ENCODE measurements around the gene HSPA6.
"Not testable (repeated sequence)": the region's sequence is repeated elsewhere in the genome, so short reads cannot be mapped to it uniquely, and the experiment has no call there.

HSPA6 gene

GRCh38 chr1:161523817-161524741 lies at the start of gene HSPA6:
TSS of gene HSPA6 (plus strand) at chr1:161524540. CDS start at chr1:161524659, 119 bp downstream.
- H3K79me2 ChIP-seq (ENCODE audit: insufficient read depth, low read length); H3K4me1 ChIP-seq (ENCODE audit: insufficient read depth, low read length, severe bottlenecking); H2AFZ ChIP-seq (ENCODE audit: low read length); H3K9me2 ChIP-seq (ENCODE audit: low read depth, low read length); H3K27me3 ChIP-seq (ENCODE audit: insufficient read depth, low read length); H4K20me1 ChIP-seq (ENCODE audit: insufficient read depth, low read length); H3K36me3 ChIP-seq (ENCODE audit: insufficient read depth, low read length); H3K27ac ChIP-seq (ENCODE audit: low read depth, low read length, poor library complexity, severe bottlenecking); H3F3A ChIP-seq (ENCODE audit: insufficient read depth, low read length); H3K9me3 ChIP-seq (ENCODE audit: low read length): not testable (repeated sequence)
- H3K9ac ChIP-seq (ENCODE audit: low read length), result peak within 1 kb of the TSS; percentile 63
- peak within 1 kb of the TSS; percentile 70 for H3K4me3 ChIP-seq (ENCODE audit: low read depth, low read length, poor library complexity, severe bottlenecking)
- peak within 1 kb of the TSS; percentile 69 for H3K4me2 ChIP-seq (ENCODE audit: low read length)

- H3K79me2 ChIP-seq (ENCODE audit: insufficient read depth, low read length); H3K36me3 ChIP-seq (ENCODE audit: insufficient read depth, low read length); H3K27me3 ChIP-seq (ENCODE audit: insufficient read depth, low read length); H3K4me1 ChIP-seq (ENCODE audit: insufficient read depth, low read length, severe bottlenecking); H3K9me2 ChIP-seq (ENCODE audit: low read depth, low read length); H3K9me3 ChIP-seq (ENCODE audit: low read length); H3K9ac ChIP-seq (ENCODE audit: low read length); H2AFZ ChIP-seq (ENCODE audit: low read length); H3K4me3 ChIP-seq (ENCODE audit: low read depth, low read length, poor library complexity, severe bottlenecking); H3F3A ChIP-seq (ENCODE audit: insufficient read depth, low read length); H3K4me2 ChIP-seq (ENCODE audit: low read length); H4K20me1 ChIP-seq (ENCODE audit: insufficient read depth, low read length); H3K27ac ChIP-seq (ENCODE audit: low read depth, low read length, poor library complexity, severe bottlenecking): not testable (repeated sequence)
Measured at GRCh38 chr1:161477711-161478110, 46.6 kb upstream of the HSPA6 start.

GRCh38 chr1:161478985-161479384 lies 45.4 kb upstream of the HSPA6 start:
- Histone ChIP-seq H4K20me1 (ENCODE audit: insufficient read depth, low read length) (no peaks in the 10 kb centered on the region), H3K9ac (ENCODE audit: low read length) (no peak overlapping the region), H3F3A (ENCODE audit: insufficient read depth, low read length) (no peaks in the 10 kb centered on the region), H3K36me3 (ENCODE audit: insufficient read depth, low read length) (no peaks in the 10 kb centered on the region), H3K4me3 (ENCODE audit: low read depth, low read length, poor library complexity, severe bottlenecking) (no peak overlapping the region), H3K27me3 (ENCODE audit: insufficient read depth, low read length) (no peaks in the 10 kb centered on the region), H3K4me1 (ENCODE audit: insufficient read depth, low read length, severe bottlenecking) (no peaks in the 10 kb centered on the region), H3K79me2 (ENCODE audit: insufficient read depth, low read length) (no peaks in the 10 kb centered on the region), H2AFZ (ENCODE audit: low read length) (no peak overlapping the region), H3K4me2 (ENCODE audit: low read length) (no peak overlapping the region), H3K9me3 (ENCODE audit: low read length) (no peaks in the 10 kb centered on the region), H3K9me2 (ENCODE audit: low read depth, low read length) (no peaks in the 10 kb centered on the region), H3K27ac (ENCODE audit: low read depth, low read length, poor library complexity, severe bottlenecking) (no peak overlapping the region)
- no peak for TF ChIP-seq CTCF (IDR thresholded peaks at IDR 0.05; ENCODE audit: low read length)
- TF ChIP-seq EZH2 (IDR thresholded peaks at IDR 0.05; ENCODE audit: borderline replicate concordance, low read length), result no peak

GRCh38 chr1:161480381-161481035 lies 43.8 kb upstream of the HSPA6 start:
- H2AFZ ChIP-seq (ENCODE audit: low read length), result no peak overlapping the region
- H3K9ac ChIP-seq (ENCODE audit: low read length), result no peak overlapping the region
- no peaks in the 10 kb centered on the region for H3K9me3 ChIP-seq (ENCODE audit: low read length)
- H4K20me1 ChIP-seq (ENCODE audit: insufficient read depth, low read length), result no peaks in the 10 kb centered on the region
- no peaks in the 10 kb centered on the region for H3K27me3 ChIP-seq (ENCODE audit: insufficient read depth, low read length)
- no peak overlapping the region for H3K4me2 ChIP-seq (ENCODE audit: low read length)
- no peaks in the 10 kb centered on the region for H3K36me3 ChIP-seq (ENCODE audit: insufficient read depth, low read length)
- H3K27ac ChIP-seq (ENCODE audit: low read depth, low read length, poor library complexity, severe bottlenecking), result no peak overlapping the region
- H3K9me2 ChIP-seq (ENCODE audit: low read depth, low read length), result no peaks in the 10 kb centered on the region
- TF ChIP-seq CTCF (IDR thresholded peaks at IDR 0.05; ENCODE audit: low read length) (no peak), EZH2 (IDR thresholded peaks at IDR 0.05; ENCODE audit: borderline replicate concordance, low read length) (no peak)
- H3F3A ChIP-seq (ENCODE audit: insufficient read depth, low read length), result no peaks in the 10 kb centered on the region
- H3K4me3 ChIP-seq (ENCODE audit: low read depth, low read length, poor library complexity, severe bottlenecking), result no peak overlapping the region
- no peaks in the 10 kb centered on the region for H3K79me2 ChIP-seq (ENCODE audit: insufficient read depth, low read length)
- no peaks in the 10 kb centered on the region for H3K4me1 ChIP-seq (ENCODE audit: insufficient read depth, low read length, severe bottlenecking)
